Natural killer cell (primary cell): ENCODE measurements around the gene RFC4. TPM values are rescaled to one million over a fixed set of nuclear protein-coding genes. Genes with fewer than 3 reads are reported as not detected.
A peak's percentile ranks its signal among the peaks of the same experiment; 100 is the strongest.

Experiments
- ATAC-seq, 3 donors: fragments of 150-1000 bp in 2 of 3; fragments of 200-7000 bp in 1 of 3; cut with Tn5 transposase; 1 replicate in 1 of 3; 2 replicates in 2 of 3; pipeline ENCODE4 v1.10.0; 2021; ENCODE audit warnings: mild to moderate bottlenecking in 2 of 3, moderate library complexity in 2 of 3
- DNase-seq, 2 donors: peaks; one replicate each; pipeline versions ENCODE4 v3.0.0 to v3.0.0-alpha.2; 2013 to 2021; ENCODE audit warnings: mixed read lengths in 1 of 2
- H3K27ac ChIP-seq: one replicate; pipeline ENCODE4 v1.5.1; 2013; ENCODE audit warnings: mild to moderate bottlenecking, low read length
- H3K27me3 ChIP-seq: one replicate; pipeline ENCODE4 v1.6.1; 2013; ENCODE audit warnings: low read length; ENCODE audit not compliant: control insufficient read depth, insufficient read depth
- H3K36me3 ChIP-seq: one replicate; pipeline ENCODE4 v1.6.1; 2013; ENCODE audit warnings: low read length; ENCODE audit not compliant: control insufficient read depth, insufficient read depth
- H3K4me1 ChIP-seq: one replicate; pipeline ENCODE4 v1.6.1; 2013; ENCODE audit warnings: low read length; ENCODE audit not compliant: control insufficient read depth, insufficient read depth
- H3K4me3 ChIP-seq: one replicate; pipeline ENCODE4 v1.5.1; 2013; ENCODE audit warnings: low read length
- H3K9me3 ChIP-seq: one replicate; pipeline ENCODE4 v1.6.1; 2013; ENCODE audit warnings: low read length; ENCODE audit not compliant: control insufficient read depth, insufficient read depth
- H3K27ac Mint-ChIP-seq, 2 donors: one replicate each; pipeline ENCODE4 v1.8.0; 2022; ENCODE audit warnings: mild to moderate bottlenecking in 2 of 2, mixed read lengths in 2 of 2, moderate library complexity in 1 of 2
- H3K27me3 Mint-ChIP-seq, 2 donors: one replicate each; pipeline ENCODE4 v1.8.0; 2022; ENCODE audit warnings: low read depth in 2 of 2, mixed read lengths in 2 of 2
- H3K36me3 Mint-ChIP-seq: one replicate; pipeline ENCODE4 v1.8.0; 2022; ENCODE audit warnings: mixed read lengths
- H3K4me1 Mint-ChIP-seq, 2 donors: one replicate each; pipeline ENCODE4 v1.8.0; 2022; ENCODE audit warnings: mixed read lengths in 2 of 2
- H3K4me3 Mint-ChIP-seq: one replicate; pipeline ENCODE4 v1.8.0; 2022; ENCODE audit warnings: mild to moderate bottlenecking, moderate library complexity, mixed read lengths
- H3K9me3 Mint-ChIP-seq, 2 donors: one replicate each; pipeline ENCODE4 v1.8.0; 2022; ENCODE audit warnings: mixed read lengths in 2 of 2
- CTCF ChIP-seq: fragments of 200-600 bp; IDR thresholded peaks from one replicate; pipeline ENCODE4 v1.8.0; 2022; ENCODE audit warnings: antibody characterized with exemption
- WGBS: methylation state at CpG from one replicate; pipeline ENCODE4 v1.1.7; 2013; ENCODE audit warnings: missing lambda C conversion rate; ENCODE audit not compliant: insufficient coverage; 5-methylcytosine and 5-hydroxymethylcytosine counted together
- intact Hi-C: fragments of 100-400 bp; cut with micrococcal nuclease; formaldehyde crosslinking; loops from one replicate; pipeline ENCODE4 v1.14.2; 2022
- total RNA-seq, 4 donors: library from RNA; stranded (reverse); fragments of 120-200 nt in 1 of 4; gene quantifications; one replicate each; pipeline versions ENCODE4 v1.2.3 to v1.2.4, GENCODE V29; 2013 to 2022

RFC4 gene
- total RNA-seq, result 10 to 100 TPM; 16.8 to 21.6 (median 17.3) TPM
- total RNA-seq (2013), result 31.7 TPM

- intact Hi-C loops, result no loop called here
- Histone ChIP-seq H3K4me1 (peaks cover 19% of the 10 kb centered on the region), H3K27me3 (no peaks in the 10 kb centered on the region), H3K27ac (peak within 1 kb of the TSS; percentile 76), H3K9me3 (no peaks in the 10 kb centered on the region), H3K36me3 (peaks cover 7% of the 10 kb centered on the region), H3K4me3 (peak within 1 kb of the TSS; percentile 79)
- WGBS, result under 1% methylated on average over 70 of the region's 70 CpGs
- peak within 1 kb of the TSS; percentile 92 for H3K4me3 Mint-ChIP-seq
- peaks cover 7 to 15% of the 10 kb centered on the region in 2 donors for H3K4me1 Mint-ChIP-seq
- H3K27me3 Mint-ChIP-seq, result no peaks in the 10 kb centered on the region
- TF ChIP-seq CTCF, result no peak
- no peaks in the 10 kb centered on the region for H3K9me3 Mint-ChIP-seq
- H3K36me3 Mint-ChIP-seq, result no peaks in the 10 kb centered on the region
- ATAC-seq, result peak; percentile 89 to 91 (median 90)
- H3K27ac Mint-ChIP-seq, result peak within 1 kb of the TSS; percentile 87 to 89
- DNase-seq, result peak; percentile 74 to 91
Observed at GRCh38 chr3:186806089-186807055, at the start of gene RFC4. Gene RFC4, minus strand, starts transcription at chr3:186806482. Its CDS starts 1,769 bp downstream, at chr3:186804713.

GRCh38 chr3:186854954-186855353, 48.7 kb upstream of the RFC4 start:
- no peak for TF ChIP-seq CTCF
- H3K27ac Mint-ChIP-seq, result no peak overlapping the region
- ATAC-seq (no peak), DNase-seq (no peak)
- WGBS, result 0% methylated on average over 1 of the region's 1 CpG
- no peak overlapping the region for H3K4me3 Mint-ChIP-seq
- no peaks in the 10 kb centered on the region for H3K27me3 Mint-ChIP-seq
- intact Hi-C loops, result no loop called here
- H3K27me3 ChIP-seq, result no peaks in the 10 kb centered on the region
- H3K4me1 ChIP-seq, result no peaks in the 10 kb centered on the region
- H3K4me3 ChIP-seq, result no peak overlapping the region
- no peaks in the 10 kb centered on the region for H3K36me3 ChIP-seq
- H3K27ac ChIP-seq, result no peak overlapping the region
- H3K9me3 Mint-ChIP-seq, result peaks cover 2 to 3% of the 10 kb centered on the region in 2 donors
- peaks cover 8 to 18% of the 10 kb centered on the region in 2 donors for H3K4me1 Mint-ChIP-seq
- peaks cover 8% of the 10 kb centered on the region for H3K36me3 Mint-ChIP-seq
- peaks cover 7% of the 10 kb centered on the region for H3K9me3 ChIP-seq

- intact Hi-C loops, result no loop called here
- no peak for TF ChIP-seq CTCF
- ATAC-seq (no peak), DNase-seq (no peak)
- Mint-ChIP-seq H3K4me3 (no peak overlapping the region), H3K27ac (no peak overlapping the region), H3K9me3 (peaks cover 1 to 2% of the 10 kb centered on the region in 2 donors), H3K36me3 (peaks cover 1% of the 10 kb centered on the region), H3K27me3 (peaks cover 0 to 5% of the 10 kb centered on the region in 2 donors), H3K4me1 (peaks cover 15 to 24% of the 10 kb centered on the region in 2 donors)
- H3K9me3 ChIP-seq, result peaks cover 2% of the 10 kb centered on the region
- H3K27me3 ChIP-seq, result no peaks in the 10 kb centered on the region
- H3K4me1 ChIP-seq, result no peaks in the 10 kb centered on the region
- no peaks in the 10 kb centered on the region for H3K36me3 ChIP-seq
- H3K27ac ChIP-seq, result no peak overlapping the region
- H3K4me3 ChIP-seq, result no peak overlapping the region
- 97% methylated on average over 8 of the region's 8 CpGs for WGBS
Observed at GRCh38 chr3:186854146-186854545, 47.9 kb upstream of the RFC4 start.
